Measurements from ENCODE around the gene LPO.

DNA sequence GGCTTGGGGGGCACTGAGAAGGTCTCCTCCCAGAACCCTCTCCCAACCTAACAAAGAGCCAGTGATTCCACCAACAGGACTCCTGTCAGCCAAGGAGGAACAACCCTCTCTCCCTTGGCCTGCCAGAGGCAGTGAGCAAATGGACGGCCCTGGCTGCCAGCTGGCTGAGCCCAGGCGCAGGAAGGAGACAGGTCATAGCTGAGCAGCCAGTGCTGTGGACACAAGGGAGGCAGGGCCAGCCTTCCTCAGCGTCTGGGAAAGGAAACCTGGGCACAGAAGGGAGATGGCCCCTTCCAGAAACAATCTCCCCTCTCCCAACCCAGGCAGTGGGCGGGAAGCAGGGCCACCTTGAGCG, 40.3 kb downstream of the LPO start:
- TF ChIP-seq, protein P1, sequence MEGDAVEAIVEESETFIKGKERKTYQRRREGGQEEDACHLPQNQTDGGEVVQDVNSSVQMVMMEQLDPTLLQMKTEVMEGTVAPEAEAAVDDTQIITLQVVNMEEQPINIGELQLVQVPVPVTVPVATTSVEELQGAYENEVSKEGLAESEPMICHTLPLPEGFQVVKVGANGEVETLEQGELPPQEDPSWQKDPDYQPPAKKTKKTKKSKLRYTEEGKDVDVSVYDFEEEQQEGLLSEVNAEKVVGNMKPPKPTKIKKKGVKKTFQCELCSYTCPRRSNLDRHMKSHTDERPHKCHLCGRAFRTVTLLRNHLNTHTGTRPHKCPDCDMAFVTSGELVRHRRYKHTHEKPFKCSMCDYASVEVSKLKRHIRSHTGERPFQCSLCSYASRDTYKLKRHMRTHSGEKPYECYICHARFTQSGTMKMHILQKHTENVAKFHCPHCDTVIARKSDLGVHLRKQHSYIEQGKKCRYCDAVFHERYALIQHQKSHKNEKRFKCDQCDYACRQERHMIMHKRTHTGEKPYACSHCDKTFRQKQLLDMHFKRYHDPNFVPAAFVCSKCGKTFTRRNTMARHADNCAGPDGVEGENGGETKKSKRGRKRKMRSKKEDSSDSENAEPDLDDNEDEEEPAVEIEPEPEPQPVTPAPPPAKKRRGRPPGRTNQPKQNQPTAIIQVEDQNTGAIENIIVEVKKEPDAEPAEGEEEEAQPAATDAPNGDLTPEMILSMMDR (IDR thresholded peaks at IDR 0.05), result no peak
- TF ChIP-seq POLR2A (IDR thresholded peaks at IDR 0.05), result no peak

Measured in body of pancreas (tissue), 4 donors.